Activated naive CD4-positive, alpha-beta T cell treated with anti-CD3 and anti-CD28 coated beads, Interleukin-2, amount 10 ng/mL, durations not matched to agents 7 days and 5 days (primary cell): ENCODE results near the gene PMEPA1.

Experiments
- CTCF ChIA-PET: fragments of 350-600 bp; sonication (Branson Sonifier 250); formaldehyde crosslinking; loops from one replicate; lab custom pipeline; 2021; ENCODE audit warnings: antibody characterized with exemption; lab: Charles Lee
- DNase-seq: peaks from one replicate; pipeline ENCODE4 v3.0.0-alpha.2; 2020
- H3K27ac Mint-ChIP-seq: one replicate; pipeline ENCODE4 v1.8.0; 2021; ENCODE audit warnings: mild to moderate bottlenecking, moderate library complexity, mixed read lengths
- H3K27me3 Mint-ChIP-seq: one replicate; pipeline ENCODE4 v1.8.0; 2021; ENCODE audit warnings: mild to moderate bottlenecking, mixed read lengths
- H3K36me3 Mint-ChIP-seq: one replicate; pipeline ENCODE4 v1.8.0; 2021; ENCODE audit warnings: mixed read lengths
- H3K4me1 Mint-ChIP-seq: one replicate; pipeline ENCODE4 v1.8.0; 2021; ENCODE audit warnings: mixed read lengths
- H3K4me3 Mint-ChIP-seq: one replicate; pipeline ENCODE4 v1.8.0; 2021; ENCODE audit warnings: mild to moderate bottlenecking, moderate library complexity, mixed read lengths
- H3K9me3 Mint-ChIP-seq: one replicate; pipeline ENCODE4 v1.8.0; 2021; ENCODE audit warnings: mixed read lengths

Gene PMEPA1

GRCh38 chr20:57628047-57628961 is 81.5 kb downstream of the PMEPA1 start:
- peak; percentile 72 for DNase-seq

GRCh38 chr20:57627339-57627738 is 82.5 kb downstream of the PMEPA1 start:
- Mint-ChIP-seq H3K4me3 (no peak overlapping the region), H3K4me1 (peaks cover 81% of the 10 kb centered on the region)

More at GRCh38 chr20:57628047-57628961, 81.5 kb downstream of the PMEPA1 start:
- Mint-ChIP-seq H3K27ac (peak overlapping the region; percentile 97), H3K36me3 (peaks cover 47% of the 10 kb centered on the region), H3K4me3 (peak overlapping the region; percentile 53), H3K9me3 (peaks cover 33% of the 10 kb centered on the region), H3K4me1 (peaks cover 81% of the 10 kb centered on the region), H3K27me3 (peaks cover 45% of the 10 kb centered on the region)
- CTCF ChIA-PET: interaction anchor here (0.9 to 2.6 kb wide), 8 partner anchors 8 to 552 kb away, joined by 3 to 16 read pairs (median 5); partner anchors contain the start of genes PMEPA1 and ZBP1

DNA sequence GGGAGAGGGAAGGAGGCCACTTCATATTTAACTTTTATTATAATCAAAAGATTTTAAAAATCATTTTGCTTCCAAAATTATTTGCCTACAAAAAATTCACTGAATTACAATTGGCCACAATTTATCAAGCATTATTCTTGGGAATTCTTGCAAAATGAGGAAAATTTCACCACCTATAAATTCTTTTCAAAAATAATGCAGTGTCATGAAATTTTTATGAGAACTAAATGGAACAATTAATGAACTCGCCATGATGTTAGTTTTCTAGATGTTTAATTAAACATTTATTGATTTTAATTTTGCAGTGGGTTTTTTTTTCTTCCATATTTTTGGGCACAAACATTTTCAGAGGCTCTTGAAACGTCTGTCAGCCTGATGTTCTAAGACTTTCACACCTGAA is 83.8 kb downstream of the PMEPA1 start:
- H3K27ac Mint-ChIP-seq: peak overlapping the region; percentile 80
- peaks cover 29% of the 10 kb centered on the region for H3K36me3 Mint-ChIP-seq
- no peak for DNase-seq
- CTCF ChIA-PET: interaction anchor here (1.2 to 2.6 kb wide), 3 partner anchors 28 to 30 kb away, joined by 3 to 13 read pairs (median 7); no protein-coding TSS in a partner anchor
- peaks cover 82% of the 10 kb centered on the region for H3K4me1 Mint-ChIP-seq
- H3K9me3 Mint-ChIP-seq: peaks cover 27% of the 10 kb centered on the region
- H3K4me3 Mint-ChIP-seq: no peak overlapping the region
- peaks cover 38% of the 10 kb centered on the region for H3K27me3 Mint-ChIP-seq

More at GRCh38 chr20:57627339-57627738, 82.5 kb downstream of the PMEPA1 start:
- H3K9me3 Mint-ChIP-seq: peaks cover 28% of the 10 kb centered on the region
- CTCF ChIA-PET: interaction anchor here (0.9 to 2.6 kb wide), 7 partner anchors 8 to 553 kb away, joined by 3 to 13 read pairs (median 3); partner anchors contain the start of gene PMEPA1
- peaks cover 39% of the 10 kb centered on the region for H3K36me3 Mint-ChIP-seq
- peaks cover 52% of the 10 kb centered on the region for H3K27me3 Mint-ChIP-seq
- no peak for DNase-seq
- peak overlapping the region; percentile 97 for H3K27ac Mint-ChIP-seq

DNA sequence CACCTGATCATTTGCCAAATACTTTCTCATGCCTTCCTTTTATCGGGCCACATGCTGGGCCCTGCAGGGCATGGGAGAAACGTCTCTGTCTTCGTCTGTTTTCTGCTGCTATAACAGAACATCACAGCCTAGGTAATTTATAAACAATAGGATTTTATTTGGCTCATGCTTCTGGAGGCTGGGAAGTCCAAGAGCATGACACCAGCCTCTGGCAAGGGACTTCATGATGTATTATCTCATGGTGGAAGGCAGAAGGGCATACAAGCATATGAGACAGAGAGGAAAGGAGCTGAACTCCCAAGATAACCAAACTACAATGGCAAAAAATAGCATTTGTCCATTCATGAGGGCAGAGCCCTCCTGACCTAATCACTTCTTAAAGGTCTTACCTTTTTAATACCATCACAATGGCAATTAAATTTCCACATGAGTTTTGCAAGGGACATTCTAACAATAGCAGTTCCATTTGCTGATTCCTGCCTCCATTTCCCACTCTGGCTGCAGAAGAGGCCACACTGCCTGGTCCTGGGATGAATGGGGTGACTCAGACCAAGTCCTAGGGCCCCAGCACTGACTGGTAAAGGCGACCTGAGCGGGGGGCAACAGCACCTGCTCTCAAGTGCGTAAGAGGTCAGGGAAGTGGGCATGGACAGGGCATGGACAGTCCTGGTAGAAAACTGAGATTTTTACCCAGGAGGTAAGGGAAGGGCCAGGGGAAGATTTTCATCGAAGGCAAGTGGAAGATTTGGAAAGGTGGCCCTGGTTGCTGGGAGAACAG is 84.4 kb downstream of the PMEPA1 start:
- Mint-ChIP-seq H3K4me3 (no peak overlapping the region), H3K9me3 (peaks cover 26% of the 10 kb centered on the region), H3K27ac (peak overlapping the region; percentile 80), H3K27me3 (peaks cover 34% of the 10 kb centered on the region), H3K4me1 (peaks cover 83% of the 10 kb centered on the region), H3K36me3 (peaks cover 28% of the 10 kb centered on the region)
- CTCF ChIA-PET: interaction anchor here (6.8 kb wide), 1 partner anchor 29 kb away, joined by 86 read pairs; no protein-coding TSS in a partner anchor
- DNase-seq: no peak

GRCh38 chr20:57624124-57624523 is 85.7 kb downstream of the PMEPA1 start:
- H3K9me3 Mint-ChIP-seq: peaks cover 17% of the 10 kb centered on the region
- DNase-seq: no peak
- H3K27me3 Mint-ChIP-seq: peaks cover 25% of the 10 kb centered on the region
- no peak overlapping the region for H3K27ac Mint-ChIP-seq
- H3K36me3 Mint-ChIP-seq: peaks cover 17% of the 10 kb centered on the region
- H3K4me3 Mint-ChIP-seq: no peak overlapping the region
- H3K4me1 Mint-ChIP-seq: peaks cover 83% of the 10 kb centered on the region
- CTCF ChIA-PET: interaction anchor here (4.7 to 6.8 kb wide), 3 partner anchors 27 to 463 kb away, joined by 32 to 86 read pairs (median 34); no protein-coding TSS in a partner anchor

DNA sequence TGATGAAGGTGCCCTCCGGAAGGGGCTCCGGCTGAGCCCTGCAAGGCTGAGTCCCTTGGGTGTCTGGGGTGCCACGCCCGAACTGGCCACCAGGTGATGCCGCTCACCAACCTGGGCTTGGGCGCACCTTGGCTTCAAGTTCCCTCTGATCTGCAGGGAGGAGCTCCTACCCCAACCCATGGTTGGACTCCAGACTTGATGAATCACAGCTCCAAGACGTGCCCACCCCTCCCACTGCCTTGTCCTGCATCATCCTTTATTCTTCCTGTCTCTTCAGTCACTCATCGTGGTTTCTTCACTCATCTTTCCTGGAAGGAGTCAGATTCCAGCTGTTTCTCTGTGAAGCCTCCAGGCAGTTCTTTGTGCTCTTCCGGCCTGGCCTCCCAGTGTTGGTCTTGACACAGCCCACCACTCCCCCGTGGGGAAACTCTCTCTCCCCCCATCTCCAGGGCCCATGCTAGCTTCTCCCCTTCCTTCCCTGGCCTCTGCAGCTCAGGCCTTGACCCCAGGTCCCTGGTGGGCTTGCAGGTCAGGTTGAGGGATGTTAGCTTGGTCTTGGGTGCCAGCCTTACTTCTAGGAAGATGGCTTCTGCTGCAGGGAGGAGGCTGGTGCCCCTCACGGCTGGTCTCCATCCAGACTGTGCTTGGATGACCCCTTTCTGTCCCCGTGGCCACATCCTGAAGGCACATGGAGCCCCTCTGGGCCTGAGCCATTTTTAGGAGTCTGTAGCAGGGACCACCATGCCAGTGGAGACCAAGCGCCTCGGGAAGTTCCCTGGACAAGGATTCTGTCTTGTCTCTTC is 87.0 kb downstream of the PMEPA1 start:
- DNase-seq: peak; percentile 85
- Mint-ChIP-seq H3K36me3 (peaks cover 15% of the 10 kb centered on the region), H3K9me3 (peaks cover 17% of the 10 kb centered on the region), H3K27ac (peak overlapping the region; percentile 88), H3K27me3 (peaks cover 29% of the 10 kb centered on the region), H3K4me3 (peak overlapping the region; percentile 48), H3K4me1 (peaks cover 87% of the 10 kb centered on the region)
- CTCF ChIA-PET: interaction anchor here (0.6 to 6.8 kb wide), 17 partner anchors 8 to 557 kb away, joined by 3 to 86 read pairs (median 4); no protein-coding TSS in a partner anchor

DNA sequence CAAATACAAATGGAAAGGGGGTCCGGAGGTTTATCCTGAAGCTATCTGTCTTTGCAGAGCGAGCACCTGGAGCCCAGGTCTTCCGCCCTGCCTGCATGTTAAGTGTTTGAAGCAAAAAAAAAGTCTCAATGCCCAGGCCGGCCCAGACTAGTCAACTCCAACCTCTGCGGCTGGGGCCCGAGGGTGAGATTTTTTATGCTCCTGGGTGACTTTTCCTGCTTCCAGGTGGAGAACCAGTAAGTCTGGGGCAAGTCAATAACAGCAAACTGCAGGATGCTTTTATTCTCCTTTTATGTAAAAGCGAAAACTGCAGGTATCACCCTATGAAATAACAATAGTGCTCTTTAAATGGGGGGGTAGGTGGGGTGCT is 87.6 kb downstream of the PMEPA1 start:
- peaks cover 14% of the 10 kb centered on the region for H3K36me3 Mint-ChIP-seq
- peaks cover 87% of the 10 kb centered on the region for H3K4me1 Mint-ChIP-seq
- H3K27ac Mint-ChIP-seq: peak overlapping the region; percentile 88
- DNase-seq: no peak
- H3K4me3 Mint-ChIP-seq: peak overlapping the region; percentile 48
- peaks cover 17% of the 10 kb centered on the region for H3K9me3 Mint-ChIP-seq
- CTCF ChIA-PET: interaction anchor here (0.7 to 6.8 kb wide), 13 partner anchors 9 to 556 kb away, joined by 3 to 86 read pairs (median 5); no protein-coding TSS in a partner anchor
- H3K27me3 Mint-ChIP-seq: peaks cover 33% of the 10 kb centered on the region

DNA sequence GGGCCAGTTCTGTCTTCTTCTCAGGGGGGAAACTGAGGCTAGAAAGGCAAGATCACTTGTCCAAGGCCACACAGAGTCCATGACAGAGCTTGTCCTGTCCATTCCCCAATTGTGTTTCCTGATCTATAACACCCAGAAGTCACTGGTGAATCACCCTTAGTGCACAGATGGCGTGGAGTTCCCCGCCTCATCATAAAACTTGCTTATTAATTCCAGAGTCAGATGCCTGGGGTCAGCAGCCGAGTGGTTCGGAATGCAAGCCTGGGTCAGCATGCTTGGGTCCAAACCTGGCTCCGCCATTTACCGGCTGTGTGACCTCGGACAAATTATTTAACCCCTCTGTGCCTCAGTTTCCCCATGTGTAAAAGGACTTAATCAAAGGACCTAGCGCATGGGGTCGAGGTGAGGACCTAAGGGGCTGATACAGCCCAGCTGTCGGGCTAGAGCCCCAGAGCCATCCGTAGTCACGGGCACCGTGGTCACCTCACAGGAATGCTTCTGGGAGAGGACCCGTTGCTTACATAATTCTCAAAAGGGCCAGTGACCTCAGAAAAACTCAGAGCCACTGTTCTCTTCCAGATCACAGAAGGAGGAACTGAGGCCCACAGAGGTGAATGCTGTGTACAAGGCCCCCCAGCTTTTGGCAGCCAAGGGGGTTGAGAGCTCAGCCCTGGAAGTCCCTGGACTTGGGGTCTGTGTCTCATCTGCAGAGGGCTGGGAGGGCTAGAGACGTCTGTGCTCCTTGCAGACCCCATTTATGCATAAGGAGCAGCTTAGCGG is 88.2 kb downstream of the PMEPA1 start:
- H3K27ac Mint-ChIP-seq: peak overlapping the region; percentile 98
- H3K36me3 Mint-ChIP-seq: peaks cover 14% of the 10 kb centered on the region
- CTCF ChIA-PET: interaction anchor here (0.7 to 6.8 kb wide), 8 partner anchors 8 to 559 kb away, joined by 3 to 86 read pairs (median 14); no protein-coding TSS in a partner anchor
- H3K9me3 Mint-ChIP-seq: peaks cover 17% of the 10 kb centered on the region
- peaks cover 88% of the 10 kb centered on the region for H3K4me1 Mint-ChIP-seq
- peak overlapping the region; percentile 78 for H3K4me3 Mint-ChIP-seq
- DNase-seq: no peak
- H3K27me3 Mint-ChIP-seq: peaks cover 39% of the 10 kb centered on the region

- Mint-ChIP-seq H3K36me3 (peaks cover 11% of the 10 kb centered on the region), H3K4me1 (peaks cover 83% of the 10 kb centered on the region), H3K4me3 (peak overlapping the region; percentile 78), H3K27me3 (peaks cover 45% of the 10 kb centered on the region), H3K9me3 (peaks cover 15% of the 10 kb centered on the region), H3K27ac (peak overlapping the region; percentile 98)
- CTCF ChIA-PET: interaction anchor here (2.0 to 6.8 kb wide), 5 partner anchors 9 to 559 kb away, joined by 6 to 86 read pairs (median 32); no protein-coding TSS in a partner anchor
- DNase-seq: peak; percentile 38
Observed at GRCh38 chr20:57620999-57621398, 88.8 kb downstream of the PMEPA1 start.

- peak within 1 kb of the TSS; percentile 78 for H3K4me3 Mint-ChIP-seq
- peaks cover 79% of the 10 kb centered on the region for H3K4me1 Mint-ChIP-seq
- peaks cover 47% of the 10 kb centered on the region for H3K27me3 Mint-ChIP-seq
- H3K36me3 Mint-ChIP-seq: peaks cover 7% of the 10 kb centered on the region
- CTCF ChIA-PET: interaction anchor here (1.1 to 6.8 kb wide), 7 partner anchors 7 to 589 kb away, joined by 3 to 86 read pairs (median 16); no protein-coding TSS in a partner anchor
- peak within 1 kb of the TSS; percentile 98 for H3K27ac Mint-ChIP-seq
- peak; percentile 86 for DNase-seq
- peaks cover 12% of the 10 kb centered on the region for H3K9me3 Mint-ChIP-seq
Observed at GRCh38 chr20:57620274-57620990, 89.4 kb downstream of the PMEPA1 start, which contains the start of gene ZBP1. Gene ZBP1, minus strand, starts transcription at chr20:57620426. Its CDS starts 131 bp downstream, at chr20:57620295.

GRCh38 chr20:57619051-57619831 is 90.6 kb downstream of the PMEPA1 start:
- H3K27ac Mint-ChIP-seq: peak overlapping the region; percentile 98
- peak; percentile 86 for DNase-seq
- H3K36me3 Mint-ChIP-seq: peaks cover 3% of the 10 kb centered on the region
- peaks cover 4% of the 10 kb centered on the region for H3K9me3 Mint-ChIP-seq
- peaks cover 71% of the 10 kb centered on the region for H3K4me1 Mint-ChIP-seq
- peaks cover 50% of the 10 kb centered on the region for H3K27me3 Mint-ChIP-seq
- H3K4me3 Mint-ChIP-seq: peak overlapping the region; percentile 78
- CTCF ChIA-PET: interaction anchor here (0.6 to 6.8 kb wide), 7 partner anchors 8 to 590 kb away, joined by 3 to 86 read pairs (median 9); no protein-coding TSS in a partner anchor
